Liver (tissue), 9 donors: ENCODE data around the gene C1QTNF1. TPM values are rescaled to one million over a fixed set of nuclear protein-coding genes. Genes with fewer than 3 reads are reported as not detected.

ENCODE experiments used
- DNase-seq: peaks from one replicate; pipeline ENCODE4 v3.0.0-alpha.2; 2017; ENCODE audit warnings: low spot score
- H3K27ac ChIP-seq, 2 donors: one replicate each; pipeline ENCODE4 v1.7.0; 2013; ENCODE audit warnings: inconsistent platforms in 2 of 2, low read length in 2 of 2, control low read depth in 1 of 2, low read depth in 1 of 2, mild to moderate bottlenecking in 1 of 2
- H3K27me3 ChIP-seq, 4 donors: one replicate each; pipeline versions ENCODE4 v1.6.1 to v1.7.0; 2013; ENCODE audit warnings: low read length in 3 of 4, inconsistent platforms in 1 of 4, mild to moderate bottlenecking in 1 of 4, moderate library complexity in 1 of 4; ENCODE audit not compliant: control insufficient read depth in 4 of 4, insufficient read depth in 4 of 4
- H3K36me3 ChIP-seq, 4 donors: one replicate each; pipeline versions ENCODE4 v1.6.1 to v1.7.0; 2013; ENCODE audit warnings: low read length in 3 of 4, mild to moderate bottlenecking in 3 of 4, low read depth in 1 of 4, moderate library complexity in 1 of 4; ENCODE audit not compliant: control insufficient read depth in 4 of 4, insufficient read depth in 3 of 4
- H3K4me1 ChIP-seq, 4 donors: one replicate each; pipeline versions ENCODE4 v1.6.1 to v1.7.0; 2013; ENCODE audit warnings: low read length in 3 of 4, mild to moderate bottlenecking in 3 of 4, moderate library complexity in 1 of 4; ENCODE audit not compliant: control insufficient read depth in 4 of 4, insufficient read depth in 4 of 4
- H3K4me3 ChIP-seq, 3 donors: one replicate each; pipeline versions ENCODE4 v1.6.1 to v1.7.0; 2013; ENCODE audit warnings: low read length in 3 of 3, control low read depth in 1 of 3, low read depth in 1 of 3, mild to moderate bottlenecking in 1 of 3
- H3K9ac ChIP-seq, 2 donors: one replicate each; pipeline ENCODE4 v1.7.0; 2013; ENCODE audit warnings: low read length in 2 of 2, mild to moderate bottlenecking in 2 of 2, moderate library complexity in 2 of 2, control low read depth in 1 of 2, low read depth in 1 of 2
- H3K9me3 ChIP-seq, 4 donors: one replicate each; pipeline versions ENCODE4 v1.6.1 to v1.7.0; 2013; ENCODE audit warnings: low read length in 3 of 4; ENCODE audit not compliant: control insufficient read depth in 4 of 4
- ATF3 ChIP-seq: IDR thresholded peaks from 2 replicates; pipeline ENCODE4 v1.6.1; 2016; ENCODE audit warnings: antibody characterized with exemption
- CTCF ChIP-seq: fragments of 150-350 bp; IDR thresholded peaks from 2 replicates; pipeline ENCODE4 v1.5.1; 2017; ENCODE audit warnings: improper control_type of control experiment, low read depth, low read length; ENCODE audit not compliant: missing input control
- EGR1 ChIP-seq, 2 donors: IDR thresholded peaks; 2 replicates each; pipeline ENCODE4 v1.6.1; 2016 to 2018; ENCODE audit warnings: antibody characterized with exemption in 2 of 2, low read depth in 2 of 2
- FOXA1 ChIP-seq: IDR thresholded peaks from 2 replicates; pipeline ENCODE4 v1.6.1; 2016; ENCODE audit warnings: antibody characterized with exemption
- FOXA2 ChIP-seq: IDR thresholded peaks from 2 replicates; pipeline ENCODE4 v1.6.1; 2016; ENCODE audit warnings: antibody characterized with exemption
- GABPA ChIP-seq, 2 donors: IDR thresholded peaks in 1 of 2; conservative IDR thresholded peaks in 1 of 2; 2 replicates each; pipeline ENCODE4 v1.6.1; 2016; ENCODE audit warnings: antibody characterized with exemption in 2 of 2, mild to moderate bottlenecking in 1 of 2, moderate library complexity in 1 of 2
- HNF4A ChIP-seq, 2 donors: conservative IDR thresholded peaks; 2 replicates each; pipeline ENCODE4 v1.6.1; 2016; ENCODE audit warnings: antibody characterized with exemption in 2 of 2, mild to moderate bottlenecking in 2 of 2
- HNF4G ChIP-seq: IDR thresholded peaks from 2 replicates; pipeline ENCODE4 v1.6.1; 2016; ENCODE audit warnings: antibody characterized with exemption
- JUND ChIP-seq, 2 donors: IDR thresholded peaks; 2 replicates each; pipeline ENCODE4 v1.6.1; 2016; ENCODE audit warnings: antibody characterized with exemption in 2 of 2
- MAX ChIP-seq: IDR thresholded peaks from 2 replicates; pipeline ENCODE4 v1.6.1; 2016; ENCODE audit warnings: antibody characterized with exemption
- NR2F2 ChIP-seq: IDR thresholded peaks from 2 replicates; pipeline ENCODE4 v1.6.1; 2016; ENCODE audit warnings: antibody characterized with exemption
- RAD21 ChIP-seq, 2 donors: IDR thresholded peaks; 2 replicates each; pipeline ENCODE4 v1.6.1; 2016; ENCODE audit warnings: antibody characterized with exemption in 2 of 2, mild to moderate bottlenecking in 2 of 2
- RXRA ChIP-seq, 2 donors: IDR thresholded peaks; 2 replicates each; pipeline ENCODE4 v1.6.1; 2017 to 2018; ENCODE audit warnings: antibody characterized with exemption in 2 of 2, mild to moderate bottlenecking in 1 of 2
- SP1 ChIP-seq: IDR thresholded peaks from 2 replicates; pipeline ENCODE4 v1.6.1; 2018; ENCODE audit warnings: antibody characterized with exemption, mild to moderate bottlenecking
- TAF1 ChIP-seq: conservative IDR thresholded peaks from 2 replicates; pipeline ENCODE4 v1.6.1; 2016; ENCODE audit warnings: antibody characterized with exemption, mild to moderate bottlenecking
- ZBTB33 ChIP-seq: IDR thresholded peaks from 2 replicates; pipeline ENCODE4 v1.6.1; 2016; ENCODE audit warnings: antibody characterized with exemption
- WGBS: extraction: QIAGEN DNeasy Blood & Tissue Kit; methylation state at CpG from one replicate; pipeline ENCODE4 v1.1.7; 2013; 5-methylcytosine and 5-hydroxymethylcytosine counted together
- polyA plus RNA-seq, 2 donors: library from polyadenylated mRNA; stranded (reverse) in 1 of 2; unstranded in 1 of 2; fragments of 200-250 nt in 1 of 2; fragments of >200 nt in 1 of 2; fragmentation: Nextera tagmentation in 1 of 2; extraction: Ambion mirVana in 1 of 2; gene quantifications; one replicate each; pipeline versions ENCODE4 v1.2.1 to v1.2.3, GENCODE V29; 2013 to 2015
- total RNA-seq, 2 donors: library from RNA; depleted of rRNA; stranded (reverse); fragments of >200 nt; gene quantifications; one replicate each; pipeline ENCODE4 v1.2.3, GENCODE V29; 2014
- TF ChIP-seq, protein P1 (sequence below): IDR thresholded peaks from 2 replicates; pipeline ENCODE4 v1.6.1; 2016; ENCODE audit warnings: antibody characterized with exemption, mild to moderate bottlenecking
- donor health status: healthy.
- donor health status: healthy.
- donor health status: healthy.
- donor health status: healthy.
- donor health status: healthy.

Gene C1QTNF1
- total and polyA plus RNA-seq, 4 donors = 0.56 to 54.6 (median 16.1) TPM

DNA sequence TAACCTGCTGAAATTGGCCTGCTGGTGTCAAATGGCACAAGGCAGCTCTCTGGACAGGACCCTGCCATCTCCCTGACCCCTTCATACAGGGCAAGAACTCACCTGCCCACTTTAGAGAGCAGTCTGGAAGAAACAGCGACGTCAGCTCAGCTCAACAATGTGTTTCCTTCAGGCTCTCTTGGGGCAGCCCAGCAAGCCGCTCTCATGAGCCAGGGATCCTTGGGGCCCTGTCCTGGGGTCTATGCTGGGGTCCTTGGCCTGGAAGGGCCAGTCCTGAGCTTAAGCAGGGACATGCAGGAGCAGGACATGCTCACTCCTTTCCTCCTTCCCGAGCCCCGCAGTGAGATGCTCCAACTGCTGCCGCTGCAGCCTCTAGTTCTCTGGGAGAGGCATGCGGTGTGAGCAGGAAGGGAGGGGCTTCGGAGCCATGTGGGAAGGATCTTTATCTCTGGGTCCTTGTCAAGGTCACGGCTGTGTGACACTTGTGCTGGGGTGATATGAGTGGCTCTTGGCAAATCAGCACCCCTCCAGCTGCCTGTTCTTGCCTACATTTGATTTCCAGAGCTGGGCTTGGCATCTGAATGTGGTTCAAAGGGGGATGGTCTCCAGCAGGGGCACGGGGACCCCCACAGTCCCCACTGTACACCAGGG is 3.4 kb downstream of the C1QTNF1 start:
- DNase-seq = no peak
- Histone ChIP-seq H3K4me1 (peaks cover 0 to 6% (median 2%) of the 10 kb centered on the region in 4 donors), H3K9ac (no peak overlapping the region), H3K27ac (peak overlapping the region; percentile 61 to 66), H3K36me3 (no peaks in the 10 kb centered on the region), H3K27me3 (peaks cover 0 to 5% (median 0%) of the 10 kb centered on the region in 4 donors), H3K4me3 (peak overlapping the region in 1 of 3 donors; percentile 5), H3K9me3 (no peaks in the 10 kb centered on the region)
- WGBS = 32% methylated on average over 10 of the region's 10 CpGs
- TF ChIP-seq HNF4G (no peak), TAF1 (no peak), HNF4A (conservative IDR thresholded peaks at IDR 0.05) (no peak), JUND (IDR thresholded peaks at IDR 0.05) (no peak), FOXA1 (no peak), EGR1 (IDR thresholded peaks at IDR 0.05; ENCODE audit: low read depth in 2 of 2) (no peak), FOXA2 (no peak), RAD21 (IDR thresholded peaks at IDR 0.05) (no peak)
- TF ChIP-seq, protein P1, sequence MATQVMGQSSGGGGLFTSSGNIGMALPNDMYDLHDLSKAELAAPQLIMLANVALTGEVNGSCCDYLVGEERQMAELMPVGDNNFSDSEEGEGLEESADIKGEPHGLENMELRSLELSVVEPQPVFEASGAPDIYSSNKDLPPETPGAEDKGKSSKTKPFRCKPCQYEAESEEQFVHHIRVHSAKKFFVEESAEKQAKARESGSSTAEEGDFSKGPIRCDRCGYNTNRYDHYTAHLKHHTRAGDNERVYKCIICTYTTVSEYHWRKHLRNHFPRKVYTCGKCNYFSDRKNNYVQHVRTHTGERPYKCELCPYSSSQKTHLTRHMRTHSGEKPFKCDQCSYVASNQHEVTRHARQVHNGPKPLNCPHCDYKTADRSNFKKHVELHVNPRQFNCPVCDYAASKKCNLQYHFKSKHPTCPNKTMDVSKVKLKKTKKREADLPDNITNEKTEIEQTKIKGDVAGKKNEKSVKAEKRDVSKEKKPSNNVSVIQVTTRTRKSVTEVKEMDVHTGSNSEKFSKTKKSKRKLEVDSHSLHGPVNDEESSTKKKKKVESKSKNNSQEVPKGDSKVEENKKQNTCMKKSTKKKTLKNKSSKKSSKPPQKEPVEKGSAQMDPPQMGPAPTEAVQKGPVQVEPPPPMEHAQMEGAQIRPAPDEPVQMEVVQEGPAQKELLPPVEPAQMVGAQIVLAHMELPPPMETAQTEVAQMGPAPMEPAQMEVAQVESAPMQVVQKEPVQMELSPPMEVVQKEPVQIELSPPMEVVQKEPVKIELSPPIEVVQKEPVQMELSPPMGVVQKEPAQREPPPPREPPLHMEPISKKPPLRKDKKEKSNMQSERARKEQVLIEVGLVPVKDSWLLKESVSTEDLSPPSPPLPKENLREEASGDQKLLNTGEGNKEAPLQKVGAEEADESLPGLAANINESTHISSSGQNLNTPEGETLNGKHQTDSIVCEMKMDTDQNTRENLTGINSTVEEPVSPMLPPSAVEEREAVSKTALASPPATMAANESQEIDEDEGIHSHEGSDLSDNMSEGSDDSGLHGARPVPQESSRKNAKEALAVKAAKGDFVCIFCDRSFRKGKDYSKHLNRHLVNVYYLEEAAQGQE = no peak

GRCh38 chr17:79027925-79028491 is 4.0 kb downstream of the C1QTNF1 start:
- peaks cover 0 to 5% (median 0%) of the 10 kb centered on the region in 4 donors for H3K27me3 ChIP-seq
- H3K27ac ChIP-seq = peak overlapping the region; percentile 61 to 66
- H3K4me3 ChIP-seq = no peak overlapping the region
- H3K36me3 ChIP-seq = no peaks in the 10 kb centered on the region
- H3K9me3 ChIP-seq = no peaks in the 10 kb centered on the region
- TF ChIP-seq GABPA (IDR thresholded peaks at IDR 0.05 in 1 of 2, conservative IDR thresholded peaks at IDR 0.05 in 1 of 2) = no peak
- no peak for TF ChIP-seq FOXA2
- TF ChIP-seq, protein P1 = no peak
- TF ChIP-seq HNF4G = no peak
- TF ChIP-seq RXRA (IDR thresholded peaks at IDR 0.05) = no peak
- no peak for TF ChIP-seq NR2F2
- TF ChIP-seq MAX = no peak
- no peak for TF ChIP-seq SP1
- TF ChIP-seq ATF3 = no peak
- TF ChIP-seq TAF1 = no peak
- TF ChIP-seq CTCF = no peak
- TF ChIP-seq FOXA1 = no peak
- no peak for TF ChIP-seq EGR1 (IDR thresholded peaks at IDR 0.05; ENCODE audit: low read depth in 2 of 2)
- TF ChIP-seq ZBTB33 = no peak
- TF ChIP-seq HNF4A (conservative IDR thresholded peaks at IDR 0.05) = no peak
- H3K9ac ChIP-seq = no peak overlapping the region
- WGBS = 38% methylated on average over 16 of the region's 16 CpGs
- no peak for DNase-seq
- H3K4me1 ChIP-seq = peaks cover 0 to 6% (median 2%) of the 10 kb centered on the region in 4 donors
